Measurements from ENCODE around the gene KAT8. TPM values are rescaled to one million over a fixed set of nuclear protein-coding genes. Genes with fewer than 3 reads are reported as not detected.
A peak's percentile ranks its signal among the peaks of the same experiment; 100 is the strongest.
"Not testable (repeated sequence)": the region's sequence is repeated elsewhere in the genome, so short reads cannot be mapped to it uniquely, and the experiment has no call there.

Gene KAT8
- total RNA-seq, 1 donor from 2014 or later: 56.9 TPM

- Mint-ChIP-seq H3K36me3 (ENCODE audit: low read depth) (no peaks in the 10 kb centered on the region), H3K4me3 (no peak overlapping the region), H3K4me1 (peaks cover 3% of the 10 kb centered on the region), H3K27ac (no peak overlapping the region), H3K27me3 (peaks cover 7% of the 10 kb centered on the region), H3K9me3 (no peaks in the 10 kb centered on the region)
- DNase-seq: no peak
- intact Hi-C loops (cut with micrococcal nuclease): no loop called here
Measured at GRCh38 chr16:31147574-31147973, 30.1 kb downstream of the KAT8 start.

GRCh38 chr16:31148281-31148728 is 30.8 kb downstream of the KAT8 start:
- Mint-ChIP-seq H3K36me3 (ENCODE audit: low read depth) (no peaks in the 10 kb centered on the region), H3K9me3 (no peaks in the 10 kb centered on the region), H3K4me3 (no peak overlapping the region), H3K27ac (no peak overlapping the region), H3K4me1 (peaks cover 3% of the 10 kb centered on the region), H3K27me3 (peaks cover 7% of the 10 kb centered on the region)
- intact Hi-C loops (cut with micrococcal nuclease): no loop called here
- no peak for DNase-seq

DNA sequence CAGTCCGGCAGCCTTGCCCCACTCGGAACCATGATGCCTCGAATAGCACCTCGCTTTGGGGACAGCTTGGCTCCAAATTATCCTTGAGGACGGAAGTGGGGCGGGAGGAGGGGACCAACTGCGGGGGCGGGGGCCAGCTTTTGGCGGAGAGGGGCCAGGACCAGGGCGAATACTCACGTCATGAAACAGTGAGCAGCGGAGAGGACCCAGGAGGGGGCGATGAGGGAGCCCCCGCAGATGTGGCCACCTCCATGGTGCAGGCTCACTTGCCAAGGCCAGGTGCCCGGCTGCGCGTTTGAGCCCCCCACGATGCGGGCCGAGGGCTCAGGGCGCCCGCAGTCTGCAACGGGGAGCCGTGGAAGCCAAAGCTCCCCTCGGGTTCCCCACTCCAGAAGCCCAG is 31.4 kb downstream of the KAT8 start:
- intact Hi-C loops (cut with micrococcal nuclease): no loop called here
- H3K4me3 Mint-ChIP-seq: no peak overlapping the region

DNA sequence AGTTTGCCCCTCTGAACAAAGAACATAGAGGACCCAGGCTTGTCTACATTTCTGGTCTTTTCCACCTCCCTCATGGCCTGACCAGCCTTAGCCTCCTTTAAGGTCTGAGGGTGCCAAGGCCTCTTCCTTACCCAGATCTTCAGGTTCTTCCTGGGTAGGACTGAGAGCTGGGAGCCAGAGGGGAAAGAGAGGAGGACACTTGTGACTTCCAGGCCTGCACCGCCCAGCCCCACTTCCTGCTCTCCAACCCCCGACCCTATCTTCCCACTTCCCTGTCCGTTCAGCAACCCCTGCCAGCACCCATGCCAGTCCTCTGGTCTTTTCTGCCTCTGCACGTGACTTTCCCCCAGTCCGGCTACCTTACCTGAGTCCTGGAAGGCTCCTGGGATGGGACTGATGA is 31.9 kb downstream of the KAT8 start:
- intact Hi-C loops (cut with micrococcal nuclease): no loop called here

More for the DNA sequence above, 31.4 kb downstream of the KAT8 start:
- Mint-ChIP-seq H3K9me3 (no peaks in the 10 kb centered on the region), H3K27ac (no peak overlapping the region), H3K4me1 (peaks cover 3% of the 10 kb centered on the region), H3K27me3 (peaks cover 7% of the 10 kb centered on the region), H3K36me3 (ENCODE audit: low read depth) (no peaks in the 10 kb centered on the region)
- no peak for DNase-seq

GRCh38 chr16:31149894-31150890 is 32.7 kb downstream of the KAT8 start, which contains the start of gene PRSS36:
PRSS36 (minus strand) TSS chr16:31150066; CDS start chr16:31150035, 31 bp downstream.
- intact Hi-C loops (cut with micrococcal nuclease): no loop called here
- H3K27ac Mint-ChIP-seq: no peak within 1 kb of the TSS
- no peak within 1 kb of the TSS for H3K4me3 Mint-ChIP-seq
- no peak for DNase-seq
- H3K36me3 Mint-ChIP-seq (ENCODE audit: low read depth): no peaks in the 10 kb centered on the region
- H3K4me1 Mint-ChIP-seq: peaks cover 3% of the 10 kb centered on the region
- peaks cover 7% of the 10 kb centered on the region for H3K27me3 Mint-ChIP-seq
- H3K9me3 Mint-ChIP-seq: no peaks in the 10 kb centered on the region

More for the DNA sequence above, 31.9 kb downstream of the KAT8 start:
- DNase-seq: no peak
- no peak overlapping the region for H3K4me3 Mint-ChIP-seq
- no peaks in the 10 kb centered on the region for H3K9me3 Mint-ChIP-seq
- H3K36me3 Mint-ChIP-seq (ENCODE audit: low read depth): no peaks in the 10 kb centered on the region
- H3K4me1 Mint-ChIP-seq: peaks cover 3% of the 10 kb centered on the region
- no peak overlapping the region for H3K27ac Mint-ChIP-seq
- peaks cover 7% of the 10 kb centered on the region for H3K27me3 Mint-ChIP-seq

DNA sequence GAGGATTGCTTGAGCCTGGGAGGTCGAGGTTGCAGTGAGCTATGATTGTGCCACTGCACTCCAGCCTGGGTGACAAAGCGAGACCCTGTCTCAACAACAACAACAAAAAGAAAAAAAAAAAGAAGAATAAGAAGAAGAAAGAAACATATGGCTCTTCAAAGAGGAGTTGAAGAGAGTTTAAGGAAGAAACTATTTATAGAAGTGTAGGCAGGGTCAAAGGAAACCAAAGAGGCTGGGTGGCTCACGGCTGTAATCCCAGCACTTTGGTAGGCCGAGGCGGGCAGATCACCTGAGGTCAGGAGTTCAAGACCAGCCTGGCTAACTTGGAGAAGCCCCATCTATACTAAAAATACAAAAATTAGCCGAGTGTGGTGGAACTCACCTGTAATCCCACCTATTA is 33.5 kb downstream of the KAT8 start:
- H3K4me3 Mint-ChIP-seq; intact Hi-C loops (cut with micrococcal nuclease); H3K4me1 Mint-ChIP-seq; H3K27ac Mint-ChIP-seq; H3K27me3 Mint-ChIP-seq; H3K9me3 Mint-ChIP-seq; DNase-seq; H3K36me3 Mint-ChIP-seq (ENCODE audit: low read depth): not testable (repeated sequence)

GRCh38 chr16:31157136-31157535 is 39.7 kb downstream of the KAT8 start:
- H3K27me3 Mint-ChIP-seq: peaks cover 9% of the 10 kb centered on the region
- no peak overlapping the region for H3K27ac Mint-ChIP-seq
- no peaks in the 10 kb centered on the region for H3K36me3 Mint-ChIP-seq (ENCODE audit: low read depth)
- intact Hi-C loops (cut with micrococcal nuclease): no loop called here
- DNase-seq: no peak
- H3K4me1 Mint-ChIP-seq: peaks cover 5% of the 10 kb centered on the region
- no peaks in the 10 kb centered on the region for H3K9me3 Mint-ChIP-seq
- peak overlapping the region; percentile 30 for H3K4me3 Mint-ChIP-seq

GRCh38 chr16:31167315-31167714 is 49.9 kb downstream of the KAT8 start:
- Mint-ChIP-seq H3K4me3 (no peak overlapping the region), H3K27ac (no peak overlapping the region), H3K36me3 (ENCODE audit: low read depth) (no peaks in the 10 kb centered on the region), H3K9me3 (no peaks in the 10 kb centered on the region), H3K4me1 (peaks cover 2% of the 10 kb centered on the region), H3K27me3 (peaks cover 2% of the 10 kb centered on the region)
- no peak for DNase-seq
- intact Hi-C loops (cut with micrococcal nuclease): no loop called here

GRCh38 chr16:31168848-31169247 is 51.4 kb downstream of the KAT8 start:
- no peak overlapping the region for H3K27ac Mint-ChIP-seq
- intact Hi-C loops (cut with micrococcal nuclease): no loop called here
- no peak overlapping the region for H3K4me3 Mint-ChIP-seq
- no peaks in the 10 kb centered on the region for H3K36me3 Mint-ChIP-seq (ENCODE audit: low read depth)
- no peak for DNase-seq
- no peaks in the 10 kb centered on the region for H3K27me3 Mint-ChIP-seq
- peaks cover 2% of the 10 kb centered on the region for H3K4me1 Mint-ChIP-seq
- H3K9me3 Mint-ChIP-seq: no peaks in the 10 kb centered on the region

GRCh38 chr16:31170048-31170447 is 52.6 kb downstream of the KAT8 start:
- H3K27me3 Mint-ChIP-seq; H3K4me1 Mint-ChIP-seq; H3K9me3 Mint-ChIP-seq; DNase-seq; H3K4me3 Mint-ChIP-seq; H3K36me3 Mint-ChIP-seq (ENCODE audit: low read depth); H3K27ac Mint-ChIP-seq; intact Hi-C loops (cut with micrococcal nuclease): not testable (repeated sequence)

GRCh38 chr16:31177136-31177535 is 59.7 kb downstream of the KAT8 start:
- H3K9me3 Mint-ChIP-seq: no peaks in the 10 kb centered on the region
- DNase-seq: peak; percentile 86
- peaks cover 24% of the 10 kb centered on the region for H3K36me3 Mint-ChIP-seq (ENCODE audit: low read depth)
- peaks cover 2% of the 10 kb centered on the region for H3K27me3 Mint-ChIP-seq
- intact Hi-C loops (cut with micrococcal nuclease): no loop called here
- H3K4me1 Mint-ChIP-seq: peaks cover 30% of the 10 kb centered on the region
- peak overlapping the region; percentile 67 for H3K4me3 Mint-ChIP-seq
- H3K27ac Mint-ChIP-seq: peak overlapping the region; percentile 83

GRCh38 chr16:31179219-31179746 is 61.8 kb downstream of the KAT8 start:
- Mint-ChIP-seq H3K27me3 (peaks cover 2% of the 10 kb centered on the region), H3K4me1 (peaks cover 50% of the 10 kb centered on the region), H3K4me3 (peak overlapping the region; percentile 100), H3K9me3 (no peaks in the 10 kb centered on the region), H3K36me3 (ENCODE audit: low read depth) (peaks cover 44% of the 10 kb centered on the region), H3K27ac (peak overlapping the region; percentile 98)
- intact Hi-C loops (cut with micrococcal nuclease): loop anchor here (1.0 to 2.0 kb wide), 7 partner anchors 20 to 694 kb away; partner anchors contain the start of genes KAT8, ZNF267, ZNF646 and ZNF668
- no peak for DNase-seq

DNA sequence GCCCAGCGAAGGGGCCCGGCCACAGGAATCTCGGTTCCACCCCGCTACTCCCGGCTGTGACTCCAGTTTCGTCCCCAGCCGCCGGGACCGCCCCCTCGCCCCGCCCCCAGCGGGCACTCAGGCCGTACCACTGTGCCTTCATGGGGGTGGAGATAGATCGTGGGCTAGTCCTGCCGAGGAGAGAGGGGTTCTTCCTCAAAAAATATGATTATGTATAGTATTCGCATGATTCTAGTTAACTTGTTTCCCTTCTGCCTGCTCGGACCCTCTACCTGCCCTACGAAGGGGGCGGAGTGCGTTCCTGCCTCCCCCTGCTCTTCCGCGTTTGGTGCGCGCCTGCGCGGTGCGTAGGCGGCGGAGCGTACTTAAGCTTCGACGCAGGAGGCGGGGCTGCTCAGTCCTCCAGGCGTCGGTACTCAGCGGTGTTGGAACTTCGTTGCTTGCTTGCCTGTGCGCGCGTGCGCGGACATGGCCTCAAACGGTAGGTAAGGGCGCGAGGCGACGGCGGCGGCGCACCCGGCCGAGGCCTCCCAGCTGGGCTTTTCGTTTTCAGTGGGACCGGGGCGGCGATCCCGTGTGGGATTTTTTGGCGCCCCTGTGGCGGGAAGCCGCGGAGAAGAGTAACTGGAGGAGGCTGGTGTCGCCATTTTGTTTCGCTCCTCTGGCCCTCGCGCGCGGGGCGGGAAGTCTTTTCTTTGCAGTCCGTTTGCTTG is 62.4 kb downstream of the KAT8 start, which contains the start of gene FUS:
Gene FUS (plus strand): TSS at position 393 of the 713 bp plus-strand sequence. CDS start 76 bp downstream, at position 469.
- peaks cover 51% of the 10 kb centered on the region for H3K36me3 Mint-ChIP-seq (ENCODE audit: low read depth)
- intact Hi-C loops (cut with micrococcal nuclease): loop anchor here (1.0 to 2.0 kb wide), 11 partner anchors 21 to 693 kb away; partner anchors contain the start of genes ARMC5, KAT8, VKORC1 and ZNF267
- peak within 1 kb of the TSS; percentile 100 for H3K4me3 Mint-ChIP-seq
- peaks cover 53% of the 10 kb centered on the region for H3K4me1 Mint-ChIP-seq
- no peaks in the 10 kb centered on the region for H3K9me3 Mint-ChIP-seq
- peak within 1 kb of the TSS; percentile 98 for H3K27ac Mint-ChIP-seq
- H3K27me3 Mint-ChIP-seq: peaks cover 2% of the 10 kb centered on the region
- peak; percentile 97 for DNase-seq

Measured in activated CD4-positive, alpha-beta T cell treated with anti-CD3 and anti-CD28 coated beads, Interleukin-2, amount 10 ng/mL, durations not matched to agents 24 days and 14 days (primary cell).